HEK293 (cell line): ENCODE results near the gene NUDT4.
A peak's percentile ranks its signal among the peaks of the same experiment; 100 is the strongest.

Experiments used
- CTCF ChIA-PET: fragments of 350-600 bp; formaldehyde crosslinking; extraction: SDS; loops from one replicate; lab custom pipeline; 2021; ENCODE audit warnings: antibody characterized with exemption; lab: Yijun Ruan, JAX
- POLR2A ChIA-PET: fragments of 300-600 bp; formaldehyde crosslinking; extraction: SDS; loops from one replicate; lab custom pipeline; 2020; ENCODE audit warnings: antibody characterized with exemption, inconsistent platforms; lab: Yijun Ruan, JAX
- H3K27ac ChIP-seq: fragments of 200-500 bp; sonication (Bioruptor generic); 2 replicates; pipeline ENCODE4 v1.5.1; 2014; ENCODE audit warnings: low read depth, low read length, control low read depth, inconsistent platforms; ENCODE audit errors: extremely low read depth
- H3K36me3 ChIP-seq, 2 experiments: fragments of 200-500 bp in 1 of 2; sonication (Bioruptor generic) in 1 of 2; 1 replicate in 1 of 2; 2 replicates in 1 of 2; pipeline ENCODE4 v1.5.1; 2014 to 2017; ENCODE audit warnings: inconsistent platforms in 2 of 2, low read length in 2 of 2; ENCODE audit not compliant: control insufficient read depth in 2 of 2, insufficient read depth in 1 of 2
- H3K4me1 ChIP-seq: fragments of 200-500 bp; sonication (Bioruptor generic); 2 replicates; pipeline ENCODE4 v1.5.1; 2014; ENCODE audit warnings: mild to moderate bottlenecking, low read length, inconsistent platforms; ENCODE audit not compliant: control insufficient read depth, insufficient read depth
- H3K4me3 ChIP-seq: 2 replicates; pipeline ENCODE4 v1.5.1; 2011; ENCODE audit warnings: low read depth, mild to moderate bottlenecking, control low read depth, low read length, moderate library complexity
- H3K9me3 ChIP-seq: fragments of 200-500 bp; sonication (Bioruptor generic); 2 replicates; pipeline ENCODE4 v1.5.1; 2014; ENCODE audit warnings: low read depth, low read length, inconsistent platforms; ENCODE audit not compliant: control insufficient read depth, insufficient read depth
- KLF10 ChIP-seq: fragments of 450-650 bp; IDR thresholded peaks from 2 replicates; pipeline ENCODE4 v1.5.1; 2018; ENCODE audit warnings: missing biosample characterization, mild to moderate bottlenecking, missing genetic modification characterization
- KLF9 ChIP-seq: fragments of 450-650 bp; formaldehyde crosslinking; IDR thresholded peaks from 2 replicates; pipeline ENCODE4 v1.5.1; 2016; ENCODE audit warnings: missing biosample characterization, missing genetic modification characterization, low read depth
- PRDM1 ChIP-seq: fragments of 450-650 bp; formaldehyde crosslinking; IDR thresholded peaks from 2 replicates; pipeline ENCODE4; 2016; ENCODE audit warnings: missing biosample characterization, missing genetic modification characterization
- SP2 ChIP-seq: fragments of 450-650 bp; formaldehyde crosslinking; IDR thresholded peaks from 2 replicates; pipeline ENCODE4 v1.5.1; 2016; ENCODE audit warnings: missing biosample characterization, missing genetic modification characterization
- ZBTB20 ChIP-seq: fragments of 450-650 bp; formaldehyde crosslinking; IDR thresholded peaks from 2 replicates; pipeline ENCODE4 v1.5.1; 2016; ENCODE audit warnings: missing biosample characterization, missing genetic modification characterization
- ZFP69B ChIP-seq: fragments of 450-650 bp; formaldehyde crosslinking; IDR thresholded peaks from 2 replicates; pipeline ENCODE4 v1.5.1; 2016; ENCODE audit warnings: missing biosample characterization, missing genetic modification characterization
- ZNF335 ChIP-seq: fragments of 450-650 bp; formaldehyde crosslinking; conservative IDR thresholded peaks from 2 replicates; pipeline ENCODE4 v1.5.1; 2016; ENCODE audit warnings: missing biosample characterization, missing genetic modification characterization
- ZNF423 ChIP-seq: fragments of 450-650 bp; formaldehyde crosslinking; IDR thresholded peaks from 2 replicates; pipeline ENCODE4 v1.5.1; 2016; ENCODE audit warnings: missing biosample characterization, missing genetic modification characterization
- ZNF596 ChIP-seq: fragments of 450-650 bp; IDR thresholded peaks from 2 replicates; pipeline ENCODE4 v1.5.0; 2018; ENCODE audit warnings: missing biosample characterization, mild to moderate bottlenecking, missing genetic modification characterization, moderate library complexity
- ZSCAN30 ChIP-seq: fragments of 450-650 bp; IDR thresholded peaks from 2 replicates; pipeline ENCODE4 v1.5.1; 2018; ENCODE audit warnings: missing biosample characterization, mild to moderate bottlenecking, missing genetic modification characterization, moderate library complexity
- TF ChIP-seq, protein P1 (sequence below): fragments of 450-650 bp; formaldehyde crosslinking; IDR thresholded peaks from 2 replicates; pipeline ENCODE4 v1.5.1; 2016; ENCODE audit warnings: missing biosample characterization, missing genetic modification characterization
- TF ChIP-seq, protein P2 (sequence below): fragments of 450-650 bp; formaldehyde crosslinking; conservative IDR thresholded peaks from 2 replicates; pipeline ENCODE4 v1.5.1; 2016; ENCODE audit warnings: low read depth, missing biosample characterization, missing genetic modification characterization
- TF ChIP-seq, protein P3 (sequence below): fragments of 450-650 bp; formaldehyde crosslinking; optimal IDR thresholded peaks from 2 replicates; pipeline ENCODE3; 2016; ENCODE audit warnings: missing biosample characterization, mild to moderate bottlenecking, missing genetic modification characterization

Gene NUDT4

DNA sequence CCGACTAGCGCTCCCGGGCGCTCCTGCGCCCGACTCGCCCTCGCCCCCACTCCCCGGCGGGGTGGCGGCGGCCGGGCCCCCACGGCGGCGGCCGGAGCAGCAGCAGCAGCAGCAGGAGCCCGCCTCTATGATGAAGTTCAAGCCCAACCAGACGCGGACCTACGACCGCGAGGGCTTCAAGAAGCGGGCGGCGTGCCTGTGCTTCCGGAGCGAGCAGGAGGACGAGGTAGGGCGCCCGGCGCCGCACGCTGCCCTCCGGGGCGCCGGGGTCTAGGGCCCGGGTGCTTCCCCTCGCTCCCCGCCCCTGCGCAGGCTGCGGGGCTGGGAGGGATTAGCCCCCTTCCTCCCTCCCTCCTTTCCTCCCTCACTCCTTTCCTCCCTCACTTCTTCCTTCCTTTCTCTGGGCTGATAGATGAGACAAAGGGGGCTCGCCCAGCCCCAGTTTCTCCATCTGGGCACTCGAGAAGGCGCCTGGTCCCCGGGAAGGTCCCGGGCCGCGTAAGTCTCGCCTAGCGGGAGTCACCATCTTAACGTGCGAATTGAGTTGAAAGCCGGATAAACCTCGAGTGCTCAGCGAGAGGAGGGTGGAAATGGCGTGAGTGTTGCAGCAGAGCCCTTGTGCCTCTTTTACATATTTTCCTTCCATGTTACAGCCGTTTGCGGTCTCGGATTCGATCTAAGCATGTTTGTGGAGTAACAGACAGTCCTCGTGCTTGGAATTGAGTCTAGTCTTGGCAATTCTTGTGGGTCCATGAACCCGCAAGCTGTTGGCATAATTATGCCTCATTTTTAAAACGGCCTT is 672 bp downstream of the NUDT4 start (continued):
- peak; percentile 43; the same call in 1 of the 2 replicates for TF ChIP-seq ZNF423
- peak; percentile 21; the same call in 1 of the 2 replicates for TF ChIP-seq KLF10 (tag by site-specific recombination)
- peak; percentile 89 for TF ChIP-seq PRDM1
- peak; percentile 97 for TF ChIP-seq ZNF335 (tag by site-specific recombination)
- peak; percentile 45; the same call in 1 of the 2 replicates for TF ChIP-seq ZFP69B (tag by site-specific recombination)
- TF ChIP-seq, protein P1, sequence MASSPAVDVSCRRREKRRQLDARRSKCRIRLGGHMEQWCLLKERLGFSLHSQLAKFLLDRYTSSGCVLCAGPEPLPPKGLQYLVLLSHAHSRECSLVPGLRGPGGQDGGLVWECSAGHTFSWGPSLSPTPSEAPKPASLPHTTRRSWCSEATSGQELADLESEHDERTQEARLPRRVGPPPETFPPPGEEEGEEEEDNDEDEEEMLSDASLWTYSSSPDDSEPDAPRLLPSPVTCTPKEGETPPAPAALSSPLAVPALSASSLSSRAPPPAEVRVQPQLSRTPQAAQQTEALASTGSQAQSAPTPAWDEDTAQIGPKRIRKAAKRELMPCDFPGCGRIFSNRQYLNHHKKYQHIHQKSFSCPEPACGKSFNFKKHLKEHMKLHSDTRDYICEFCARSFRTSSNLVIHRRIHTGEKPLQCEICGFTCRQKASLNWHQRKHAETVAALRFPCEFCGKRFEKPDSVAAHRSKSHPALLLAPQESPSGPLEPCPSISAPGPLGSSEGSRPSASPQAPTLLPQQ (tag by site-specific recombination), result peak; percentile 87; the same call in 1 of the 2 replicates
- TF ChIP-seq SP2, result peak; percentile 74
- TF ChIP-seq, protein P2, sequence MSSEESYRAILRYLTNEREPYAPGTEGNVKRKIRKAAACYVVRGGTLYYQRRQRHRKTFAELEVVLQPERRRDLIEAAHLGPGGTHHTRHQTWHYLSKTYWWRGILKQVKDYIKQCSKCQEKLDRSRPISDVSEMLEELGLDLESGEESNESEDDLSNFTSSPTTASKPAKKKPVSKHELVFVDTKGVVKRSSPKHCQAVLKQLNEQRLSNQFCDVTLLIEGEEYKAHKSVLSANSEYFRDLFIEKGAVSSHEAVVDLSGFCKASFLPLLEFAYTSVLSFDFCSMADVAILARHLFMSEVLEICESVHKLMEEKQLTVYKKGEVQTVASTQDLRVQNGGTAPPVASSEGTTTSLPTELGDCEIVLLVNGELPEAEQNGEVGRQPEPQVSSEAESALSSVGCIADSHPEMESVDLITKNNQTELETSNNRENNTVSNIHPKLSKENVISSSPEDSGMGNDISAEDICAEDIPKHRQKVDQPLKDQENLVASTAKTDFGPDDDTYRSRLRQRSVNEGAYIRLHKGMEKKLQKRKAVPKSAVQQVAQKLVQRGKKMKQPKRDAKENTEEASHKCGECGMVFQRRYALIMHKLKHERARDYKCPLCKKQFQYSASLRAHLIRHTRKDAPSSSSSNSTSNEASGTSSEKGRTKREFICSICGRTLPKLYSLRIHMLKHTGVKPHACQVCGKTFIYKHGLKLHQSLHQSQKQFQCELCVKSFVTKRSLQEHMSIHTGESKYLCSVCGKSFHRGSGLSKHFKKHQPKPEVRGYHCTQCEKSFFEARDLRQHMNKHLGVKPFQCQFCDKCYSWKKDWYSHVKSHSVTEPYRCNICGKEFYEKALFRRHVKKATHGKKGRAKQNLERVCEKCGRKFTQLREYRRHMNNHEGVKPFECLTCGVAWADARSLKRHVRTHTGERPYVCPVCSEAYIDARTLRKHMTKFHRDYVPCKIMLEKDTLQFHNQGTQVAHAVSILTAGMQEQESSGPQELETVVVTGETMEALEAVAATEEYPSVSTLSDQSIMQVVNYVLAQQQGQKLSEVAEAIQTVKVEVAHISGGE (tag by site-specific recombination), result peak; percentile 27; the same call in 1 of the 2 replicates
- 0 out of 2 replicates have a peak, but pooled peaks have one; percentile 14 for TF ChIP-seq KLF9 (tag by site-specific recombination)
- peak; percentile 95 for TF ChIP-seq ZBTB20 (tag by site-specific recombination)

DNA sequence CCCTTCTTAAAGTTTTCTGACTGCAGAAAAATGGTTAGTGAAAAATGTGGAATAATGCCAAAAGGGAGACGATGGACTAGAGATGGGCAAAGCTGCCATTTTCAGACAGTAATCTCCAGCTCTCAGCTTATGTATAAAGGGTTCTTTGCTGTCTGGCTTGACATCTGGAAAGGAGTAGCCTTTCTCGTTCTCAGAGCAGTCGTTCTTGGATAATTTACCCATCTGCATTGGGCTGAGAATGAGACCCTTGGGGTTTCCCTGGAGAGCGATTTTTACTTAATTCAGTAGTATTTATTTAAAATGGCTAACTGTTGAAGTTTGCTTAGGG is 1.2 kb downstream of the NUDT4 start:
- no peaks in the 10 kb centered on the region for H3K36me3 ChIP-seq
- peaks cover 10% of the 10 kb centered on the region for H3K4me1 ChIP-seq
- no peaks in the 10 kb centered on the region for H3K9me3 ChIP-seq
- peak overlapping the region; percentile 74 for H3K27ac ChIP-seq
- ChIA-PET POLR2A (interaction anchor here (0.7 kb wide), 1 partner anchor 363 kb away, joined by 3 read pairs; no protein-coding TSS in a partner anchor), CTCF (interaction anchor here (0.9 to 1.1 kb wide), 2 partner anchors 359 to 723 kb away, joined by 3 read pairs; no protein-coding TSS in a partner anchor)
- TF ChIP-seq, protein P1 (tag by site-specific recombination), result 0 out of 2 replicates have a peak, but pooled peaks have one; percentile 7
- TF ChIP-seq, protein P3, sequence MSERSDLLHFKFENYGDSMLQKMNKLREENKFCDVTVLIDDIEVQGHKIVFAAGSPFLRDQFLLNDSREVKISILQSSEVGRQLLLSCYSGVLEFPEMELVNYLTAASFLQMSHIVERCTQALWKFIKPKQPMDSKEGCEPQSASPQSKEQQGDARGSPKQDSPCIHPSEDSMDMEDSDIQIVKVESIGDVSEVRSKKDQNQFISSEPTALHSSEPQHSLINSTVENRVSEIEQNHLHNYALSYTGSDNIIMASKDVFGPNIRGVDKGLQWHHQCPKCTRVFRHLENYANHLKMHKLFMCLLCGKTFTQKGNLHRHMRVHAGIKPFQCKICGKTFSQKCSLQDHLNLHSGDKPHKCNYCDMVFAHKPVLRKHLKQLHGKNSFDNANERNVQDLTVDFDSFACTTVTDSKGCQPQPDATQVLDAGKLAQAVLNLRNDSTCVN (tag by site-specific recombination), result no peak
- TF ChIP-seq ZNF596 (peak; percentile 48; the same call in 1 of the 2 replicates), ZSCAN30 (tag by site-specific recombination) (0 out of 2 replicates have a peak, but pooled peaks have one; percentile 5)
- peak overlapping the region; percentile 75 for H3K4me3 ChIP-seq
